HepG2 (cell line): ENCODE measurements around the gene LRGUK. TPM values are rescaled to one million over a fixed set of nuclear protein-coding genes. Genes with fewer than 3 reads are reported as not detected.

Experiments used
- ATAC-seq: fragments of 200-7000 bp; cut with Tn5 transposase; 3 replicates; pipeline ENCODE4 v1.9.1; 2020; ENCODE audit warnings: mild to moderate bottlenecking, moderate library complexity
- BruUV-seq: library from RNA; stranded (reverse); fragments of 400-500 nt; replicated peaks from 2 replicates; lab custom pipeline; 2021; lab: Mats Ljungman, UMichigan
- CTCF ChIA-PET: fragments of 300-600 bp; formaldehyde crosslinking; extraction: SDS; loops from one replicate; lab custom pipeline; 2021; ENCODE audit warnings: low total read pairs, inconsistent platforms, low intra/inter-chr PET ratio; lab: Yijun Ruan, JAX
- POLR2A ChIA-PET: fragments of 350-600 bp; sonication (Branson Sonifier 250); formaldehyde crosslinking; loops from one replicate; lab custom pipeline; 2020; ENCODE audit warnings: antibody characterized with exemption, inconsistent platforms; lab: Yijun Ruan, JAX
- DNase-seq: peaks from one replicate; pipeline ENCODE4 v3.0.0-alpha.2; 2015; ENCODE audit warnings: low spot score
- FAIRE-seq: peaks from 3 replicates; lab custom pipeline; 2011; peaks lifted over from hg19 to GRCh38; lab: Jason Lieb, UNC
- H2AFZ ChIP-seq: one replicate; pipeline ENCODE4 v1.6.1; 2011; ENCODE audit warnings: low read length, inconsistent platforms
- H3K27ac ChIP-seq: fragments of 300-600 bp; 3 replicates; pipeline ENCODE4 v1.8.0; 2011; ENCODE audit warnings: mixed run types, mild to moderate bottlenecking, mixed read lengths, low read length, inconsistent platforms; ENCODE audit not compliant: insufficient read depth; ENCODE audit errors: extremely low read length
- H3K27me3 ChIP-seq, 2 experiments: fragments of 200-600 bp in 1 of 2; 2 replicates in 1 of 2; 3 replicates in 1 of 2; pipeline versions ENCODE4 v1.6.0 to v1.8.0; 2011; ENCODE audit warnings: low read length in 2 of 2, mild to moderate bottlenecking in 2 of 2, moderate library complexity in 2 of 2, inconsistent platforms in 1 of 2; ENCODE audit not compliant: insufficient read depth in 2 of 2, control insufficient read depth in 1 of 2
- H3K36me3 ChIP-seq, 2 experiments: fragments of 200-600 bp in 1 of 2; replicated peaks in 1 of 2; 2 replicates in 1 of 2; 3 replicates in 1 of 2; pipeline versions ENCODE4 v1.5.1 to v1.8.0; 2011; ENCODE audit warnings: low read length in 2 of 2, inconsistent platforms in 1 of 2; ENCODE audit not compliant: insufficient read depth in 2 of 2, control insufficient read depth in 1 of 2
- H3K4me1 ChIP-seq: 2 replicates; pipeline ENCODE4 v1.5.1; 2012; ENCODE audit warnings: low read length, inconsistent platforms; ENCODE audit not compliant: insufficient read depth
- H3K4me2 ChIP-seq: 2 replicates; pipeline ENCODE4 v1.6.0; 2011; ENCODE audit warnings: low read depth, low read length, inconsistent platforms
- H3K4me3 ChIP-seq, 3 experiments: fragments of 200-600 bp in 1 of 3; sonication (generic), shearing (Covaris generic) in 1 of 3; replicated peaks in 1 of 3; 2 replicates each; pipeline ENCODE4 v1.5.1; 2011 to 2016; ENCODE audit warnings: low read length in 3 of 3, inconsistent platforms in 2 of 3, low read depth in 2 of 3, mild to moderate bottlenecking in 2 of 3, control low read depth in 1 of 3, mixed read lengths in 1 of 3; ENCODE audit not compliant: insufficient read depth in 1 of 3
- H3K79me2 ChIP-seq: one replicate; pipeline ENCODE4 v1.6.1; 2011; ENCODE audit warnings: low read length, inconsistent platforms; ENCODE audit not compliant: insufficient read depth
- H3K9ac ChIP-seq: 2 replicates; pipeline ENCODE4 v1.6.0; 2011; ENCODE audit warnings: mild to moderate bottlenecking, low read depth, low read length, inconsistent platforms; ENCODE audit not compliant: insufficient read depth
- H3K9me3 ChIP-seq: 2 replicates; pipeline ENCODE4 v1.5.1; 2012; ENCODE audit warnings: mild to moderate bottlenecking, low read length
- H4K20me1 ChIP-seq: 2 replicates; pipeline ENCODE4 v1.6.0; 2011; ENCODE audit warnings: inconsistent platforms, mild to moderate bottlenecking, low read length, moderate library complexity; ENCODE audit not compliant: insufficient read depth
- HOXA9 ChIP-seq: sonication (generic); formaldehyde crosslinking; IDR thresholded peaks from 2 replicates; pipeline ENCODE4 v1.8.1; 2022; ENCODE audit warnings: missing genetic modification reagents, mild to moderate bottlenecking, moderate library complexity, borderline replicate concordance
- ISL2 ChIP-seq: sonication (generic); formaldehyde crosslinking; IDR thresholded peaks from 2 replicates; pipeline ENCODE4 v1.5.0; 2020; ENCODE audit warnings: missing genetic modification reagents
- PAXIP1 ChIP-seq: sonication (generic); formaldehyde crosslinking; conservative IDR thresholded peaks from 2 replicates; pipeline ENCODE4 v1.4.0; 2020; ENCODE audit warnings: mild to moderate bottlenecking, missing genetic modification reagents, moderate library complexity
- PHF20 ChIP-seq: sonication (generic); formaldehyde crosslinking; IDR thresholded peaks from 2 replicates; pipeline ENCODE4 v1.5.0; 2020; ENCODE audit warnings: mild to moderate bottlenecking, missing genetic modification reagents
- POLR2AphosphoS5 ChIP-seq: IDR thresholded peaks from 2 replicates; pipeline ENCODE4 v1.6.1; 2012; ENCODE audit warnings: low read depth, low read length
- RFX5 ChIP-seq: IDR thresholded peaks from 2 replicates; pipeline ENCODE4 v1.6.1; 2011; ENCODE audit warnings: low read depth, low read length, improper control_type of control experiment
- ZBTB26 ChIP-seq: IDR thresholded peaks from 2 replicates; pipeline ENCODE4 v1.6.1; 2016; ENCODE audit warnings: missing compliant biosample characterization, missing genetic modification reagents, borderline replicate concordance
- ZNF292 ChIP-seq: sonication (generic); formaldehyde crosslinking; IDR thresholded peaks from 2 replicates; pipeline ENCODE4 v1.8.1; 2022; ENCODE audit warnings: mild to moderate bottlenecking, low read depth, missing genetic modification reagents, borderline replicate concordance
- ZNF407 ChIP-seq: sonication (generic); formaldehyde crosslinking; IDR thresholded peaks from one replicate; pipeline ENCODE4 v1.5.1; 2020; ENCODE audit warnings: mild to moderate bottlenecking, missing genetic modification reagents; ENCODE audit errors: not compliant biosample characterization
- ZNF460 ChIP-seq: sonication (generic); formaldehyde crosslinking; IDR thresholded peaks from 2 replicates; pipeline ENCODE4 v1.5.1; 2020; ENCODE audit warnings: missing genetic modification reagents, mild to moderate bottlenecking, borderline replicate concordance
- ZNF839 ChIP-seq: sonication (generic); formaldehyde crosslinking; IDR thresholded peaks from 2 replicates; pipeline ENCODE4 v1.4.0; 2020; ENCODE audit warnings: missing genetic modification reagents, mild to moderate bottlenecking, borderline replicate concordance
- ZNF879 ChIP-seq: sonication (generic); formaldehyde crosslinking; IDR thresholded peaks from 2 replicates; pipeline ENCODE4 v1.8.1; 2023; ENCODE audit warnings: missing genetic modification reagents
- WGBS: methylation state at CpG from one replicate; pipeline ENCODE4 v1.1.6; 2017; ENCODE audit warnings: low lambda C conversion rate; 5-methylcytosine and 5-hydroxymethylcytosine counted together
- in situ Hi-C: cut with HindIII; loops from 2 replicates; pipeline ENCODE4 v1.10.0; 2017; ENCODE audit warnings: low pct_unique_long_range_greater_than_20kb; ENCODE audit not compliant: extremely low pct_ligation_motif_present
- intact Hi-C: fragments of 100-400 bp; cut with micrococcal nuclease; formaldehyde crosslinking; loops from one replicate; pipeline ENCODE4 v1.10.0; 2022; ENCODE audit not compliant: unreplicated experiment
- polyA plus RNA-seq, 8 experiments: library from polyadenylated mRNA; depleted of rRNA in 3 of 8; stranded (reverse) in 7 of 8; unstranded in 1 of 8; fragments of >200 nt; fragmentation: Illumina TruSeq in 4 of 8; extraction: Trizol in 4 of 8; gene quantifications; 2 replicates each; pipeline versions ENCODE4 v1.2.1 to v1.2.3, GENCODE V29; 2011 to 2016; ENCODE audit warnings: low read depth in 4 of 8, missing spikeins in 1 of 8, mixed read lengths in 1 of 8; ENCODE audit not compliant: insufficient read depth in 1 of 8
- total RNA-seq, 5 experiments: library from RNA; depleted of rRNA; stranded (reverse); fragments of >200 nt; fragmentation: Illumina TruSeq; extraction: Trizol; gene quantifications; 2 replicates each; pipeline ENCODE4 v1.2.3, GENCODE V29; 2016; ENCODE audit warnings: low read depth in 1 of 5

The LRGUK gene
- total and polyA plus RNA-seq, 2 of the 13 experiments (the other 11 are each of a cell fraction or from before 2014, with no cell fraction given), result 0.18 to 0.20 TPM

- intact Hi-C loops, result no loop called here
- in situ Hi-C loops, result no loop called here
- no TSS peak for BruUV-seq
- DNase-seq (no peak), ATAC-seq (no peak), FAIRE-seq (no peak)
- Histone ChIP-seq H3K27ac (no peak overlapping the region), H3K79me2 (no peaks in the 10 kb centered on the region), H2AFZ (no peak overlapping the region), H3K9ac (no peak overlapping the region), H3K27me3 (no peaks in the 10 kb centered on the region), H3K4me1 (no peaks in the 10 kb centered on the region), H3K4me2 (no peak overlapping the region), H3K9me3 (no peaks in the 10 kb centered on the region), H3K4me3 (no peak overlapping the region), H4K20me1 (no peaks in the 10 kb centered on the region), H3K36me3 (no peaks in the 10 kb centered on the region)
- 0% methylated on average over 1 of the region's 1 CpG for WGBS
- ChIA-PET POLR2A (no interaction called here), CTCF (no interaction called here)
- TF ChIP-seq RFX5 (no peak), ZNF839 (CRISPR knock-in tag) (no peak), PAXIP1 (CRISPR knock-in tag) (no peak), ZNF879 (CRISPR knock-in tag) (no peak), PHF20 (no peak), ZBTB26 (no peak), ZNF292 (no peak), ZNF460 (CRISPR knock-in tag) (no peak), ZNF407 (CRISPR knock-in tag) (no peak), HOXA9 (no peak), ISL2 (CRISPR knock-in tag) (no peak), POLR2AphosphoS5 (no peak)
Measured at GRCh38 chr7:134167841-134168240, 40.7 kb downstream of the LRGUK start.
